ENCODE results near the gene NOL6. TPM values are rescaled to one million over a fixed set of nuclear protein-coding genes. Genes with fewer than 3 reads are reported as not detected.

NOL6 gene
- total and polyA plus RNA-seq, 9 of the 15 experiments (the other 6 are each of a cell fraction or from before 2014, with no cell fraction given) = 7.7 to 58.9 (median 27.0) TPM

DNA sequence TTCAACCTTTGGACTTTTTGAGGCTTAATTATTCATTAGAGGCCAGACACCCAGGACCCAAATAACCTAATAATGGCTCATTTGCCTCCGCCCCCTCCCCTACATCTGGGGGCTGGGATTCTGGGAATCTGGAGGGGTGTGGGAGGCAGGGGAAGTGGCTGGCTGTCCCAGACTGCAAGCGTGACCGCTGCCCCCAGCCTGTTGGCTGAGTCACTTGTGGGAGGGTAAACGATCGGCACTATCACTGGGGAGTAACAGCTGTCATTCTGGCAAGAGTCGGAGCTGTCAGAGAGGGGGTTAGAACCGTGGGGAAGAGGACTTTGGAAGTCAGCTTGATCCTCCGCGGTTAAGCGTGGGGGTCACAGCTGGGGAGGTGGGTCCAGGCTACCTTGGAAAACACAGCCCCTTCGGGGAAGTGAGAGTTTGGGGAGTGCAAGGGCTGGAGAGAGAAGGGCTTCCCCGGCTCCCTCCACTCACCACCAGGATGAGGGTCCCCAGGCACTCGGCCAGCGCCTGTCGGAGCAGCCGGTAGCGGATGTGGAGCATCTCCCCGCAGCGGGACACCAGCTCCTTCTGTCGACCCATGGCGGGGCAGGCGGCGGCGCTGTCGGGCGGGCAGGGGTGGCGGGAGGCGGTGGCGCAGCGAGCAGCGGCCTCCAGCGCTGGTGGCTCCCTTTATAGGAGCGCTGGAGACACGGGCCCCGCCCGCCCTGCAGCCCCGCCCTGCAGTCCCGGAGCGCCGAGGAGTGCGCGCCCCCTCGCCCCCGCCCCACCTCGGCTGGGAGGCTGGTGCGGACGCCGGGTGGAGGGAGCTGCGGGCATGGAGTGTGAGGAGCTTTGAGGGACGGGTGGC, 26.6 kb downstream of the NOL6 start, which contains the start of gene AQP3 (continued):
- no peak for TF ChIP-seq PBX2 (CRISPR knock-in tag; IDR thresholded peaks at IDR 0.05; ENCODE audit: low read depth)
- peak; percentile 75 for TF ChIP-seq PBX2 (tag; conservative IDR thresholded peaks at IDR 0.05; ENCODE audit: low read depth)
- peak; percentile 15; the same call in 1 of the 2 replicates for TF ChIP-seq CTBP1 (IDR thresholded peaks at IDR 0.05; ENCODE audit: borderline replicate concordance)
- TF ChIP-seq PRPF4 (IDR thresholded peaks at IDR 0.05; ENCODE audit: insufficient read depth, low read depth, low read length, poor library complexity, severe bottlenecking) = no peak
- no peak for TF ChIP-seq ZNF717 (CRISPR knock-in tag; IDR thresholded peaks at IDR 0.05)
- peak; percentile 81 for TF ChIP-seq MEIS2 (IDR thresholded peaks at IDR 0.05; ENCODE audit: partially characterized antibody)
- TF ChIP-seq, protein P1, sequence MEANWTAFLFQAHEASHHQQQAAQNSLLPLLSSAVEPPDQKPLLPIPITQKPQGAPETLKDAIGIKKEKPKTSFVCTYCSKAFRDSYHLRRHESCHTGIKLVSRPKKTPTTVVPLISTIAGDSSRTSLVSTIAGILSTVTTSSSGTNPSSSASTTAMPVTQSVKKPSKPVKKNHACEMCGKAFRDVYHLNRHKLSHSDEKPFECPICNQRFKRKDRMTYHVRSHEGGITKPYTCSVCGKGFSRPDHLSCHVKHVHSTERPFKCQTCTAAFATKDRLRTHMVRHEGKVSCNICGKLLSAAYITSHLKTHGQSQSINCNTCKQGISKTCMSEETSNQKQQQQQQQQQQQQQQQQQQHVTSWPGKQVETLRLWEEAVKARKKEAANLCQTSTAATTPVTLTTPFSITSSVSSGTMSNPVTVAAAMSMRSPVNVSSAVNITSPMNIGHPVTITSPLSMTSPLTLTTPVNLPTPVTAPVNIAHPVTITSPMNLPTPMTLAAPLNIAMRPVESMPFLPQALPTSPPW (CRISPR knock-in tag; IDR thresholded peaks at IDR 0.05) = peak; percentile 70
- TF ChIP-seq, protein P2, sequence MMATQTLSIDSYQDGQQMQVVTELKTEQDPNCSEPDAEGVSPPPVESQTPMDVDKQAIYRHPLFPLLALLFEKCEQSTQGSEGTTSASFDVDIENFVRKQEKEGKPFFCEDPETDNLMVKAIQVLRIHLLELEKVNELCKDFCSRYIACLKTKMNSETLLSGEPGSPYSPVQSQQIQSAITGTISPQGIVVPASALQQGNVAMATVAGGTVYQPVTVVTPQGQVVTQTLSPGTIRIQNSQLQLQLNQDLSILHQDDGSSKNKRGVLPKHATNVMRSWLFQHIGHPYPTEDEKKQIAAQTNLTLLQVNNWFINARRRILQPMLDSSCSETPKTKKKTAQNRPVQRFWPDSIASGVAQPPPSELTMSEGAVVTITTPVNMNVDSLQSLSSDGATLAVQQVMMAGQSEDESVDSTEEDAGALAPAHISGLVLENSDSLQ (IDR thresholded peaks at IDR 0.05) = peak; percentile 97
- TF ChIP-seq KLF1 (tag; IDR thresholded peaks at IDR 0.05) = no peak
- TF ChIP-seq TAF9B (IDR thresholded peaks at IDR 0.05; ENCODE audit: partially characterized antibody) = peak; percentile 91
- 0 out of 2 replicates have a peak, but pooled peaks have one; percentile 32 for TF ChIP-seq SMARCC2 (IDR thresholded peaks at IDR 0.05; ENCODE audit: low read depth)
- TF ChIP-seq SREBF1 (IDR thresholded peaks at IDR 0.05; ENCODE audit: borderline replicate concordance, low read depth, low read length) = no peak
- peak; percentile 62 to 94; a peak in 3 of 4 replicates for TF ChIP-seq SIN3A (IDR thresholded peaks at IDR 0.05; ENCODE audit: borderline replicate concordance in 2 of 2, control insufficient read depth in 1 of 2, low read depth in 2 of 2, low read length in 2 of 2)
- peak; percentile 18 for TF ChIP-seq TAF1 (IDR thresholded peaks at IDR 0.05; ENCODE audit: control insufficient read depth, extremely low read depth, insufficient read depth, low read length, severe bottlenecking)
- TF ChIP-seq FOXJ2 (tag; IDR thresholded peaks at IDR 0.05) = no peak
- TF ChIP-seq, protein P3, sequence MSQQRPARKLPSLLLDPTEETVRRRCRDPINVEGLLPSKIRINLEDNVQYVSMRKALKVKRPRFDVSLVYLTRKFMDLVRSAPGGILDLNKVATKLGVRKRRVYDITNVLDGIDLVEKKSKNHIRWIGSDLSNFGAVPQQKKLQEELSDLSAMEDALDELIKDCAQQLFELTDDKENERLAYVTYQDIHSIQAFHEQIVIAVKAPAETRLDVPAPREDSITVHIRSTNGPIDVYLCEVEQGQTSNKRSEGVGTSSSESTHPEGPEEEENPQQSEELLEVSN (IDR thresholded peaks at IDR 0.05; ENCODE audit: borderline replicate concordance in 1 of 2, extremely low read depth in 1 of 2, insufficient read depth in 1 of 2, insufficient read length in 1 of 2, low read depth in 1 of 2, low read length in 1 of 2, poor library complexity in 1 of 2, severe bottlenecking in 1 of 2) = peak in 1 of 2 experiments; percentile 53
- peak; percentile 59 for TF ChIP-seq NCOR1 (IDR thresholded peaks at IDR 0.05)
- no peak for TF ChIP-seq SRSF3 (IDR thresholded peaks at IDR 0.05; ENCODE audit: insufficient read depth, low read length)
- TF ChIP-seq FOXK1 (CRISPR knock-in tag; IDR thresholded peaks at IDR 0.05; ENCODE audit: borderline replicate concordance) = no peak
- no peak for TF ChIP-seq FIP1L1 (IDR thresholded peaks at IDR 0.05; ENCODE audit: low read depth, low read length, poor library complexity, severe bottlenecking)
